HepG2 (cell line): Measurements from ENCODE around the gene HPDL. TPM values are rescaled to one million over a fixed set of nuclear protein-coding genes. Genes with fewer than 3 reads are reported as not detected.

Source experiments
- ATF1 ChIP-seq: IDR thresholded peaks from 2 replicates; pipeline ENCODE4 v1.6.1; 2016; ENCODE audit warnings: mild to moderate bottlenecking, control low read depth
- BRD4 ChIP-seq: sonication (generic); formaldehyde crosslinking; IDR thresholded peaks from 2 replicates; pipeline ENCODE4 v1.4.0; 2020; ENCODE audit warnings: missing genetic modification reagents
- GABPA ChIP-seq, 2 experiments: IDR thresholded peaks; 2 replicates each; pipeline ENCODE4 v1.6.1; 2011 to 2016; ENCODE audit warnings: low read depth in 2 of 2, low read length in 1 of 2, missing biosample characterization in 1 of 2, missing genetic modification characterization in 1 of 2
- GFI1 ChIP-seq: sonication (generic); formaldehyde crosslinking; IDR thresholded peaks from 2 replicates; pipeline ENCODE4 v1.5.0; 2020; ENCODE audit warnings: missing genetic modification reagents, mild to moderate bottlenecking, borderline replicate concordance
- PLRG1 ChIP-seq: fragments of 450-650 bp; conservative IDR thresholded peaks from 2 replicates; pipeline ENCODE4 v1.6.1; 2016
- PRMT3 ChIP-seq: sonication (generic); formaldehyde crosslinking; IDR thresholded peaks from 2 replicates; pipeline ENCODE4 v1.8.1; 2022; ENCODE audit warnings: low read depth, mild to moderate bottlenecking, moderate library complexity, missing genetic modification reagents, borderline replicate concordance
- SMC3 ChIP-seq: IDR thresholded peaks from 2 replicates; pipeline ENCODE4 v1.6.1; 2011; ENCODE audit warnings: low read length, improper control_type of control experiment
- SRF ChIP-seq: IDR thresholded peaks from 2 replicates; pipeline ENCODE4 v1.6.1; 2011; ENCODE audit warnings: mild to moderate bottlenecking, low read depth, low read length, moderate library complexity
- TOE1 ChIP-seq: sonication (generic); formaldehyde crosslinking; IDR thresholded peaks from 2 replicates; pipeline ENCODE4 v1.4.0; 2020; ENCODE audit warnings: mild to moderate bottlenecking, missing genetic modification reagents
- ZKSCAN8 ChIP-seq: IDR thresholded peaks from 2 replicates; pipeline ENCODE4 v1.6.1; 2016; ENCODE audit warnings: borderline replicate concordance, missing genetic modification reagents, missing compliant biosample characterization
- ZNF280D ChIP-seq: sonication (generic); formaldehyde crosslinking; IDR thresholded peaks from 2 replicates; pipeline ENCODE4 v1.5.1; 2020; ENCODE audit warnings: mild to moderate bottlenecking, missing genetic modification reagents
- ZNF557 ChIP-seq: sonication (generic); formaldehyde crosslinking; IDR thresholded peaks from 2 replicates; pipeline ENCODE4 v1.4.0; 2020; ENCODE audit warnings: missing genetic modification reagents
- ZNF720 ChIP-seq: sonication (generic); formaldehyde crosslinking; IDR thresholded peaks from 2 replicates; pipeline ENCODE4 v1.4.0; 2020; ENCODE audit warnings: missing genetic modification reagents
- polyA plus RNA-seq, 8 experiments: library from polyadenylated mRNA; depleted of rRNA in 3 of 8; stranded (reverse) in 7 of 8; unstranded in 1 of 8; fragments of >200 nt; fragmentation: Illumina TruSeq in 4 of 8; extraction: Trizol in 4 of 8; gene quantifications; 2 replicates each; pipeline versions ENCODE4 v1.2.1 to v1.2.3, GENCODE V29; 2011 to 2016; ENCODE audit warnings: low read depth in 4 of 8, missing spikeins in 1 of 8, mixed read lengths in 1 of 8; ENCODE audit not compliant: insufficient read depth in 1 of 8
- total RNA-seq, 5 experiments: library from RNA; depleted of rRNA; stranded (reverse); fragments of >200 nt; fragmentation: Illumina TruSeq; extraction: Trizol; gene quantifications; 2 replicates each; pipeline ENCODE4 v1.2.3, GENCODE V29; 2016; ENCODE audit warnings: low read depth in 1 of 5
- TF ChIP-seq, protein P1 (sequence below): sonication (generic); formaldehyde crosslinking; IDR thresholded peaks from one replicate; pipeline ENCODE4 v1.5.1; 2020; ENCODE audit warnings: mild to moderate bottlenecking, missing genetic modification reagents; ENCODE audit errors: not compliant biosample characterization
- TF ChIP-seq, protein P2 (sequence below): sonication (generic); formaldehyde crosslinking; IDR thresholded peaks from 2 replicates; pipeline ENCODE4 v1.9.0; 2021; ENCODE audit warnings: missing genetic modification reagents, borderline replicate concordance
- TF ChIP-seq, protein P3 (sequence below): sonication (generic); formaldehyde crosslinking; IDR thresholded peaks from 2 replicates; pipeline ENCODE4 v1.5.0; 2020; ENCODE audit warnings: mild to moderate bottlenecking, missing genetic modification reagents

The HPDL gene
- total and polyA plus RNA-seq, 2 of the 13 experiments (the other 11 are each of a cell fraction or from before 2014, with no cell fraction given): not detected

GRCh38 chr1:45335855-45336324 is 9.2 kb downstream of the HPDL start (continued):
- TF ChIP-seq, protein P1, sequence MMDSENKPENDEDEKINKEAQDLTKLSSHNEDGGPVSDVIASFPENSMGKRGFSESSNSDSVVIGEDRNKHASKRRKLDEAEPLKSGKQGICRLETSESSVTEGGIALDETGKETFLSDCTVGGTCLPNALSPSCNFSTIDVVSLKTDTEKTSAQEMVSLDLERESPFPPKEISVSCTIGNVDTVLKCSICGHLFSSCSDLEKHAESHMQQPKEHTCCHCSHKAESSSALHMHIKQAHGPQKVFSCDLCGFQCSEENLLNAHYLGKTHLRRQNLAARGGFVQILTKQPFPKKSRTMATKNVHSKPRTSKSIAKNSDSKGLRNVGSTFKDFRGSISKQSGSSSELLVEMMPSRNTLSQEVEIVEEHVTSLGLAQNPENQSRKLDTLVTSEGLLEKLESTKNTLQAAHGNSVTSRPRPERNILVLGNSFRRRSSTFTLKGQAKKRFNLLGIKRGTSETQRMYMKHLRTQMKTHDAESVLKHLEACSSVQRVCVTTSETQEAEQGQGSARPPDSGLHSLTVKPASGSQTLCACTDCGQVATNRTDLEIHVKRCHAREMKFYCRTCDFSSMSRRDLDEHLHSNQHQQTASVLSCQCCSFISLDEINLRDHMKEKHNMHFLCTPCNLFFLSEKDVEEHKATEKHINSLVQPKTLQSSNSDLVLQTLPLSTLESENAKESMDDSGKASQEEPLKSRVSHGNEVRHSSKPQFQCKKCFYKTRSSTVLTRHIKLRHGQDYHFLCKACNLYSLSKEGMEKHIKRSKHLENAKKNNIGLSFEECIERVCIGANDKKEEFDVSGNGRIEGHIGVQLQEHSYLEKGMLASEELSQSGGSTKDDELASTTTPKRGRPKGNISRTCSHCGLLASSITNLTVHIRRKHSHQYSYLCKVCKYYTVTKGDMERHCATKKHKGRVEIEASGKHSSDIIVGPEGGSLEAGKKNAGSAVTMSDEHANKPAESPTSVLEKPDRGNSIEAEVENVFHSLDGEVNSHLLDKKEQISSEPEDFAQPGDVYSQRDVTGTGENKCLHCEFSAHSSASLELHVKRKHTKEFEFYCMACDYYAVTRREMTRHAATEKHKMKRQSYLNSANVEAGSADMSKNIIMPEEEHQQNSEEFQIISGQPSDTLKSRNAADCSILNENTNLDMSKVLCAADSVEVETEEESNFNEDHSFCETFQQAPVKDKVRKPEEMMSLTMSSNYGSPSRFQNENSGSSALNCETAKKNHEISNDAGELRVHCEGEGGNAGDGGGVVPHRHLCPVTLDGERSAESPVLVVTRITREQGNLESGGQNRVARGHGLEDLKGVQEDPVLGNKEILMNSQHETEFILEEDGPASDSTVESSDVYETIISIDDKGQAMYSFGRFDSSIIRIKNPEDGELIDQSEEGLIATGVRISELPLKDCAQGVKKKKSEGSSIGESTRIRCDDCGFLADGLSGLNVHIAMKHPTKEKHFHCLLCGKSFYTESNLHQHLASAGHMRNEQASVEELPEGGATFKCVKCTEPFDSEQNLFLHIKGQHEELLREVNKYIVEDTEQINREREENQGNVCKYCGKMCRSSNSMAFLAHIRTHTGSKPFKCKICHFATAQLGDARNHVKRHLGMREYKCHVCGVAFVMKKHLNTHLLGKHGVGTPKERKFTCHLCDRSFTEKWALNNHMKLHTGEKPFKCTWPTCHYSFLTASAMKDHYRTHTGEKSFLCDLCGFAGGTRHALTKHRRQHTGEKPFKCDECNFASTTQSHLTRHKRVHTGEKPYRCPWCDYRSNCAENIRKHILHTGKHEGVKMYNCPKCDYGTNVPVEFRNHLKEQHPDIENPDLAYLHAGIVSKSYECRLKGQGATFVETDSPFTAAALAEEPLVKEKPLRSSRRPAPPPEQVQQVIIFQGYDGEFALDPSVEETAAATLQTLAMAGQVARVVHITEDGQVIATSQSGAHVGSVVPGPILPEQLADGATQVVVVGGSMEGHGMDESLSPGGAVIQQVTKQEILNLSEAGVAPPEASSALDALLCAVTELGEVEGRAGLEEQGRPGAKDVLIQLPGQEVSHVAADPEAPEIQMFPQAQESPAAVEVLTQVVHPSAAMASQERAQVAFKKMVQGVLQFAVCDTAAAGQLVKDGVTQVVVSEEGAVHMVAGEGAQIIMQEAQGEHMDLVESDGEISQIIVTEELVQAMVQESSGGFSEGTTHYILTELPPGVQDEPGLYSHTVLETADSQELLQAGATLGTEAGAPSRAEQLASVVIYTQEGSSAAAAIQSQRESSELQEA: no peak
- TF ChIP-seq, protein P2, sequence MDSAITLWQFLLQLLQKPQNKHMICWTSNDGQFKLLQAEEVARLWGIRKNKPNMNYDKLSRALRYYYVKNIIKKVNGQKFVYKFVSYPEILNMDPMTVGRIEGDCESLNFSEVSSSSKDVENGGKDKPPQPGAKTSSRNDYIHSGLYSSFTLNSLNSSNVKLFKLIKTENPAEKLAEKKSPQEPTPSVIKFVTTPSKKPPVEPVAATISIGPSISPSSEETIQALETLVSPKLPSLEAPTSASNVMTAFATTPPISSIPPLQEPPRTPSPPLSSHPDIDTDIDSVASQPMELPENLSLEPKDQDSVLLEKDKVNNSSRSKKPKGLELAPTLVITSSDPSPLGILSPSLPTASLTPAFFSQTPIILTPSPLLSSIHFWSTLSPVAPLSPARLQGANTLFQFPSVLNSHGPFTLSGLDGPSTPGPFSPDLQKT (CRISPR knock-in tag): no peak
- no peak for TF ChIP-seq ZKSCAN8
- no peak for TF ChIP-seq SMC3
- TF ChIP-seq, protein P3, sequence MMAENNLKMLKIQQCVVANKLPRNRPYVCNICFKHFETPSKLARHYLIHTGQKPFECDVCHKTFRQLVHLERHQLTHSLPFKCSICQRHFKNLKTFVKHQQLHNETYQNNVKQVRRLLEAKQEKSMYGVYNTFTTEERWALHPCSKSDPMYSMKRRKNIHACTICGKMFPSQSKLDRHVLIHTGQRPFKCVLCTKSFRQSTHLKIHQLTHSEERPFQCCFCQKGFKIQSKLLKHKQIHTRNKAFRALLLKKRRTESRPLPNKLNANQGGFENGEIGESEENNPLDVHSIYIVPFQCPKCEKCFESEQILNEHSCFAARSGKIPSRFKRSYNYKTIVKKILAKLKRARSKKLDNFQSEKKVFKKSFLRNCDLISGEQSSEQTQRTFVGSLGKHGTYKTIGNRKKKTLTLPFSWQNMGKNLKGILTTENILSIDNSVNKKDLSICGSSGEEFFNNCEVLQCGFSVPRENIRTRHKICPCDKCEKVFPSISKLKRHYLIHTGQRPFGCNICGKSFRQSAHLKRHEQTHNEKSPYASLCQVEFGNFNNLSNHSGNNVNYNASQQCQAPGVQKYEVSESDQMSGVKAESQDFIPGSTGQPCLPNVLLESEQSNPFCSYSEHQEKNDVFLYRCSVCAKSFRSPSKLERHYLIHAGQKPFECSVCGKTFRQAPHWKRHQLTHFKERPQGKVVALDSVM (CRISPR knock-in tag): peak; percentile 99
- TF ChIP-seq SRF: no peak
- peak; percentile 58; the same call in 1 of the 2 replicates for TF ChIP-seq ZNF280D (CRISPR knock-in tag)
- TF ChIP-seq GABPA (IDR thresholded peaks at IDR 0.05; ENCODE audit: low read depth, low read length): no peak
- TF ChIP-seq GABPA (CRISPR knock-in tag; IDR thresholded peaks at IDR 0.05; ENCODE audit: low read depth): peak; percentile 46; the same call in 1 of the 2 replicates
- no peak for TF ChIP-seq TOE1 (CRISPR knock-in tag)
- TF ChIP-seq BRD4 (CRISPR knock-in tag): no peak
- no peak for TF ChIP-seq PLRG1
- TF ChIP-seq ZNF720 (CRISPR knock-in tag): no peak
- TF ChIP-seq ZNF557: no peak
- peak; percentile 69; the same call in 1 of the 2 replicates for TF ChIP-seq GFI1
- TF ChIP-seq ATF1 (CRISPR knock-in tag): 0 out of 2 replicates have a peak, but pooled peaks have one; percentile 26
- TF ChIP-seq PRMT3 (CRISPR knock-in tag): no peak
